TTC549 (cell line): ENCODE data around the gene NPEPPS.
"Not testable (repeated sequence)": the region's sequence is repeated elsewhere in the genome, so short reads cannot be mapped to it uniquely, and the experiment has no call there.

Experiments
- FAIRE-seq: peaks from 2 replicates; lab custom pipeline; 2012; peaks lifted over from hg19 to GRCh38; lab: Jason Lieb, UNC

Gene NPEPPS

DNA sequence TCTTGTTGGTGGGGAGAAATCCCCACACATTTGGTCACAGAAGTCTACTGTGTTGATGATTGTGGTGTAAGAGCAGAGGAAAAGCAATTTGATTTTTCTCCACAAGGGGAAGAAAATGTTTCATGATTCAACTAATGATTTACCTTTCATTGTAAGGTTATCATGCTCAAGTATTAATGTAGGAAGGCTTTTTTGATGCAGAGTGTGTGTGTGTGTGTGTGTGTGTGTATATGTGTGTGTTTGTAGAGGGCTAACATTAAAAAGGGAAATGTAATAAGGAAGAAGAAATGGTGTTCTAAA is 31.4 kb downstream of the NPEPPS start:
- FAIRE-seq, result peak; percentile 77

DNA sequence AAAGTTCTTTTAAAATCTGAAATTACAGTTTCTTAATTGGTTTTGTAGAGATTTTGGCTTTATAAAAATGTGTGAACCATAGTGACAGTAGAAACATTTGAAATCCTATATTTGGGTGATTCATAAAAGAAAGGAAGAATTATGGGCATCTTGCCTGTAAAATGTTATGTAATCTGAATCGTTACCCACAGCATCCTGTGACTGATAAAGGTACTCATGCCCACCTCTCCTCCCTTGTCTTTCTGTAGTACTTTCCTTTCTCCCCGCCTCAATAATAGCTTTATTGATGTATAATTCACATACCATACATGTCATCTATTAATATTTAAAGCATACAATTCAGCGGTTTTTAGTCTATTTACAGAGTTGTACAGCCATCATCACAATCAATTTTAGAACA is 36.4 kb downstream of the NPEPPS start:
- FAIRE-seq, result not testable (repeated sequence)

DNA sequence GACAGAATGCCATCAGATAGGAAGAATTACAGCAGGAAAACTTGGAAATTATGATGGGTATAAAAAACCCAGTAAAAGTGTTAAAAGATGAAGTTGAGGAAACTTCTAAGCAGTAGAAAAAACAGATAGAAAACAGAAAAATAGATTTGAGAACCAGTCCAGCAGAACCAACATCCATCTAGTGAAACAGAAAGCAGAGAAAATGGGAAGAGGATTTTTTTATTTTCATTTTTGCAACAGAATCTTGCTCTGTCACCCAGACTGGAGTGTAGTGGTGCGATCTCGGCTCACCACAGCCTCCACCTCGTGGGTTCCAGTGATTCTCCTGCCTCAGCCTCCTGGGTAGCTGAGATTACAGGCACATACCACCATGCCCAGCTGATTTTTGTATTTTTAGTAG is 41.7 kb downstream of the NPEPPS start:
- FAIRE-seq, result not testable (repeated sequence)

DNA sequence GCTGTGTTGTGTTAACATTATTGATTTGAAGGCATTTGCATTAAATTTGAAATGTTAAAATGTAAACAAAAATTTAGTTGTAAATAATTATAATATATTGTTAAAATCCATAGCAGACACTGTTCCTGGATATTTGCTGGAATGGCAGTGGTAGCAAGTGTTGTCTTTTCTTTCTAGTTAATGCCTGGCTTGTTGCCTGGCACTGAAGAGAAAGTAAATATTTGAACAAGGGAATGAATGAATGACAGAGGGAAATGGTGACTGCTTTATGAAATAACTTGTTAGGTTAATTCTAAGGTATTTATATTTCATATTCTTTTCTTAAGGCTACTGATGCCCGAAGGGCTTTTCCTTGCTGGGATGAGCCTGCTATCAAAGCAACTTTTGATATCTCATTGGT is 51.5 kb downstream of the NPEPPS start:
- FAIRE-seq, result peak; percentile 50

DNA sequence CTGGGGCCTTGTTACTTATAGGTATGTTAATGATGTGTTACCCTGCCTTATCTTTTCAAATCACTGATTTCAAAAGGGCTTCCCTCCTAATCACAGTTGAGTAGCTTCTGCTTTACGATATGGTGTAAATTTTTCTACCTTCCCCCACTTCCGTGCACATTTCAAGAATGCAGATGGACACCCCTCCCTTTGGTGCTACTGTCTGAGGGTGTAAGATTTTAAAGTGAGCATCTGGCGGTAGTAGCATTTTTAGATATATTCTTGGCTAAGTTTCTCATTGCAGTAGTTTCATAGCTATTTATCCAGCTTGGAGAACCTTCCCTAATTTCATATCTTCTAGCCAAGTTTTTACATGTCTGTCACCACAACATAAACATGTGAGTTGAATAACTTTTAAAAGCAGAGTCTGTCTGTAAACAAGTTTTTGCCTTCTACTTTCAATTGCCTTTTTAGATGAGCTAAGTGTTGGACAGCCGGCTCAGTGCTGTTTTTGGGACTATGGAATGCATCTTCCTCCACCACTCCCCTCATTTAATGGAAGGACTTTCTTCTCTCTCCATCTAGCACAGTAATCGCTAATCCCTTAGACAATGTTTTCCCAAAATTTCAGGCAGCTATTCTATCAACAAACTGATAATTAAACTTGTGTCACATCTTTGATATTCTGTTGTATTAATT is 55.6 kb downstream of the NPEPPS start:
- FAIRE-seq, result not testable (repeated sequence)

DNA sequence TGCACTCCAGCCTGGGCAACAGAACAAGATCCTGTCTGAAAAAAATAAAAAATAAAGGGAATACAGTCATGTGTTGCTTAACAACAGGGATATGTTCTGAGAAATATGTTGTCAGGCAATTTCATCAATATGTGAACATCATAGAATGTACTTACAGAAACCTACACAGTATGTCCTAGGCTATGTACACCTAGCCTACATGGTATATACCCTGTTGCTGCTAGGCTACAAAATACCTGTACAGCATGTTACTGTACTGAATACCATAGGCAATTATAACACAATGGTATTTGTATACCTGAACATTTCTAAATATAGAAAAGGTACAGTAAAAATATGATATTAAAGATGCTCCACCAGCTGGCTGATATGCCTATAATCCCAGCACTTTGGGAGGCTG is 62.6 kb downstream of the NPEPPS start:
- not testable (repeated sequence) for FAIRE-seq

DNA sequence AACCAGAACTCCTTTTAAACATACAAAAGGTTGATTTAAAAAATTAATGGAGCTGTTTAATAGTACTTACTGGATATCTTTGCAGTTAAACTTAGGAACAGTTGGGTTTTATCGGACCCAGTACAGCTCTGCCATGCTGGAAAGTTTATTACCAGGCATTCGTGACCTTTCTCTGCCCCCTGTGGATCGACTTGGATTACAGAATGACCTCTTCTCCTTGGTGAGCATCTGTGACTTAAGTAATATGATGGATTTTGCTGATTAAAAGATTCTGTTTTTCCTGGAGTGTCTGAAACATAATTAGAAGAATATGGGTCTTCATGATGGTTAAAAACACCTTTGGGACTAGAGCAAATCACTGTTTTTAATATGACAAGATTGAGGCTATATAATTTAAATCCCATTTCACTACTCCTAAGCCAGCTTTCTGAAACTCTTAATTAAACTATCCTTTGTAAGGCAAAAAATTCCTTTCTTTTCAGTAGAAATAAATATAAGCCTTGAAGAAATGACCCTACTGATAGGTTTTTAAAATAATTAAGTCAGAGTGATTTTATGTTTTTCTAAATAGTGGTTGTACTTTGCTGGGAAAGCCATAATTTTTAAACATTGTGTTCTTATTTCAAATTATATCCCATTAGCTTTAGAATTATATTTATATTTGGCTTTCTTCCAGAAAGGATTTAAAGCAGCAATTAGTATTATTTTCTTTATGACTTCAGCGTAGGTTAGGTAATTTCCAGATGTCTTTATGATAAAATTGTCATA is 73.1 kb downstream of the NPEPPS start:
- no peak for FAIRE-seq

DNA sequence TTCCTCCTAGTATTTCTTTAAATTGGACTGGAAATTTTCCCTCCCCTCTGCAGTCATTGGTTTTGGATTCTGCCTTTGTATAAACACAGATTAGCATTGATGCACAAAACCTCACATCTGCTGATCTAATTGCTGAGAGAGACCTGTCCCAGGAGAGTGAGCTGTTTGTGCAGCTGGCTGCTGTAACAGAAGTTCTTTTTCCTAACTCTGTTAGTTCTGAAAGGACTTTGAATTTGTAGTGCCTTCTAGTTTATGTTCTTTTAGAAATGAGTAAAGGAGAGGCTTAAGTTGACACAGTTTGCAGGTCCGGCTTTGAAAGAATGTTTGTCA is 73.7 kb downstream of the NPEPPS start:
- FAIRE-seq, result no peak

DNA sequence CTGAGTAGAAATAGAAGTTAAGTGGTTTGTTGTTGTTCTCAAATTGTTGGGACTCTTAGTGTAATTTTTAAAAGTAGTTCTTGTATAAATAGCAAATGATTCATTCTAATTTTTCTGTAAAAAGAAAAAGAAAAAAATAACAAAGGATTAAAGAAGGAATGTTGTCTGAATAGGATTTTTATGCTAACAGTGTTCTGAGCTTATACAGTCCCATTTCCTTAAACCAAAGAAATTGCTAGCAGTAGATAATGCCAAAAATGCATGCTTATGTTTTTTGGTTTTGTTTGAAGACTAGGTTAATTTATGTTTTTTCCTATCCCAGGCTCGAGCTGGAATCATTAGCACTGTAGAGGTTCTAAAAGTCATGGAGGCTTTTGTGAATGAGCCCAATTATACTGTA is 74.1 kb downstream of the NPEPPS start:
- FAIRE-seq, result no peak

DNA sequence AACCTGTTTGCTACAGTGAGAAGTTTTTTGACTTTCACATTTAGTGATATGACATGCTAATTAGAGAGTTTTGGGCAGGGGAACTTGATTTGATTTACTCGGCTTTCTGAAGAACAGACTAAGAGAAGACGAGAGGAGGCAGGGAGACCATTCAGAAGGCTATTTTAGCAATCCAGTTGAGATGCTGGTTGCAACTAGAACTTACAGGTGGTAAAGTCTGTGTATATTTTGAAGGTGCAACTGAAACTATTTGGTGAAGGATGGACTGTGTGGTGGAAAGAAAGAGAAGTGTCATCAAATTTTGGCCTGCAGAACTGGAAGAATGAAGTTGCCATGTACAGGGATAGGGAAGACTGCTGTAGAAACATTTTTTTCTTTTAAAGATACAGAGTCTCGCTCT is 76.6 kb downstream of the NPEPPS start:
- no peak for FAIRE-seq

DNA sequence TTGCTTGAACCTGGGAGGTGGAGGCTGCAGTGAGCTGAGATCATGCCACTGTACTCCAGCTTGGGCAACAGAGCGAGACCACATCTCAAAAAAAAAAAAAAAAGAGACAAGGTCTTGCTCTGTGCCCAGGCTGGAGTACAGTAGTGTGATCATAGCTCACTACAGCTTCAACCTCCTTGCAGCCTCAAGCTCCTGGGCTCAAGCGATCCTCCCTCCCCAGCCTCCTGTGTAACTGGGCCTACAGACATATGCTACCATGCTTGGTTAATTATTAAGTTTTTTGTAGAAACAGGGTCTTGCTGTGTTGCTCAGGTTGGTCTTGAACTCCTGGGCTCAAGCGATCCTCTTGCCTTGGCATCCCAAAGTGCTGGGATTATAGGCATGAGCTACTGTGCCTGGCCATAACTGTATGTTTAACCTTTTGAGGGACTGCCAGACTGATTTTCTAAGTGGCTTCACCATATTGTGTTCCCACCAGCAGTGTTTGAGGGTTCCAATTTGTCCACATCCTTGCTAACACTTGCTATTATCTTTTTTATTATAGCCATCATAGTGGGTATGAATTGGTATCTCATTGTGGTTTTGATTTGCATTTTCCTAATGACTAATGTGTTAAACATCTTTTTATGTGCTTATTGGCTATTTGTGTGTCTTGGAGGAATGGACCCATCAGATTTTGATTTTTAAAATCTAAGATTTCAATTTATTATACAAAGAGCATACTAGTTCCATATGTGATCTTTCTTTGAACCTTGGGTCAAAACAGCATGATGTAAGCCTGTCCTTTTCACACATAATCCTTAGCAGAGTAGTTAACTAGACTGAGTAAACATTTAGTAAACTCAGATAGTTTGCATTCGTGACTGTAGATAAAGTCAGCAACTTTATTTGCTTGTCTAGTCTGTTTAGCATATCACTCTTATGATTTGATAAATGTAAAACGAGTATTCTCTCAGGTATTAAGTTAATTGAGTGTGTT is 80.8 kb downstream of the NPEPPS start:
- no peak for FAIRE-seq

DNA sequence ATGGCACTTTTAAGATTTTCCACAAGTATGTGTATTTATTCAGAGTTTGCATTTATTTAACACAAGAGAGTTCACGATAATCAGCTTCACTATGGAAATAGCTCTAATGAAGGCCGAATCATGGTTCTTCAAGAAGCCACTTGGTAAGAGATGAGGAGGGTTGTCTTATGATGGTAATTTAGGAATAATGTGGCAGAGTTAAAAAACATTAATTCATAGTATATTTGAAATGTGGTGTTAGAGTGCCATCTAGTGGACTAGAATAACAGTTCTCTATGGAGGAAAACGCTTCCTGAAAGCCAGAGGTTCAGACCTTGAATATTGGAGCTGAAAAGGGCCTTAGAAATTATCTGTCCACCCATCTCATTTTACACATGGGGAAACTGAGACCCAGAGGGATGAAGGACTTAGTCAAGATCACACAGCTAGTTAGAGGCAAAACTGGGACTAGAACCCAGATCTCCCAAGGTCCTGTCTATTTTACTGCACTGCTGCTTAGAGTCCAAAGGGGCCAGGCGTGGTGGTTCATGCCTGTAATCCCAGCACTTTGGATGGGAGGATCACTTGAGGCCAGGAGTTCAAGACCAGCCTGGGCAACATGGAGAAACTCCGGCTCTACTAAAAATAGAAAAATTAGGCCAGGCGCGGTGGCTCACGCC is 85.0 kb downstream of the NPEPPS start:
- peak; percentile 65 for FAIRE-seq

DNA sequence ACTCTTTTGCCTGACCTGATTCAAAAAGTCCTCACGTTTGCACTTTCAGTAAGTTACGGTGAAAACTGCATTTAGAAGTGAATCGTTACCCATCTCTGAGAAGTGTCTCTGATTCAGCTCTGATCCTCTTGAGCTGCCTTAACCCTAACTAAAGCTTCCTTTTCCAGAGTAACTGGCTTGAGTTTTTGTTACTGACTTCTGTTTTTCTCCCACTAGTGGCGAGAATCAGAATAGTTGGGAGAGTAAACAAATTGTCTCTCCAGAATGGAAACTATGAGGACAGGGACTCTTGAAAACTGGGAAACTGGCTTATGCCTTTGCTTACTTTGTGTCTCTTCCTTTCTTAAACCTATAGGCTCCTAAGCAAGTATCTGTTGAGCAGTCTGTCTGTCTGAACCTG is 87.5 kb downstream of the NPEPPS start:
- peak; percentile 56 for FAIRE-seq

DNA sequence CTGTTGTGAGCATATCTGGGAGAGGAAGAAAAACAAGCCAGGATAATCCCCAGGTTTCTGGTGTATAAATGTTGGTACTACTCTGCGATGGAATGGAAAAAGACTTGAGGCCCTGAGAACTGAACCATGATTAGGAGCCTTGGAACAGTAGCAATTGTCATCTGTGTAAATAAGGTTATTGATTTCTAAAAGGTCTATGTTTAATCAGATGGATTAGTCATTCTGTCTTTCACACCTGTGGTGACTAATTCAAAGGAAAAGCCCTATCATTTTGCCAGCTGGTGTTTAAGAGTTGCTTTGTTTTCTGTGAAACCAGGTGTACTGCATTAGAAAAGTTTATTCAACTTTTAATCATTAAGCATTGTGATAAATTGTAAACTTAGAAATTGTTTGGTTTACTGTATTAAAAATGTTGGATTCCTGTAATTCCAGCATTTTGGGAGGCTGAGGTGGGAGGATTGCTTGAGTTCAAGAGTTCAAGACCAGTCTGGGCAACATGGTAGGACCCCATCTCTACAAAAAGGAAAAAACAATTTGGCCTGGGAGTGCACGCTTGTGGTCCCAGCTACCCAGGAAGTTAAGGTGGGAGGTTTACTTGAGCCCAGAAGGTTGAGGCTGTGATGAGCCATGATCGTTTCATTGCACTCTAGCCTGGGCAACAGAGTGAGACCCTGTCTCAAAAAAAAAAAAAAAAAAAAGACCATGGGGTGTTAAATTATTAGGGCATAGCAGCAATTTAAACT is 89.8 kb downstream of the NPEPPS start:
- no peak for FAIRE-seq

DNA sequence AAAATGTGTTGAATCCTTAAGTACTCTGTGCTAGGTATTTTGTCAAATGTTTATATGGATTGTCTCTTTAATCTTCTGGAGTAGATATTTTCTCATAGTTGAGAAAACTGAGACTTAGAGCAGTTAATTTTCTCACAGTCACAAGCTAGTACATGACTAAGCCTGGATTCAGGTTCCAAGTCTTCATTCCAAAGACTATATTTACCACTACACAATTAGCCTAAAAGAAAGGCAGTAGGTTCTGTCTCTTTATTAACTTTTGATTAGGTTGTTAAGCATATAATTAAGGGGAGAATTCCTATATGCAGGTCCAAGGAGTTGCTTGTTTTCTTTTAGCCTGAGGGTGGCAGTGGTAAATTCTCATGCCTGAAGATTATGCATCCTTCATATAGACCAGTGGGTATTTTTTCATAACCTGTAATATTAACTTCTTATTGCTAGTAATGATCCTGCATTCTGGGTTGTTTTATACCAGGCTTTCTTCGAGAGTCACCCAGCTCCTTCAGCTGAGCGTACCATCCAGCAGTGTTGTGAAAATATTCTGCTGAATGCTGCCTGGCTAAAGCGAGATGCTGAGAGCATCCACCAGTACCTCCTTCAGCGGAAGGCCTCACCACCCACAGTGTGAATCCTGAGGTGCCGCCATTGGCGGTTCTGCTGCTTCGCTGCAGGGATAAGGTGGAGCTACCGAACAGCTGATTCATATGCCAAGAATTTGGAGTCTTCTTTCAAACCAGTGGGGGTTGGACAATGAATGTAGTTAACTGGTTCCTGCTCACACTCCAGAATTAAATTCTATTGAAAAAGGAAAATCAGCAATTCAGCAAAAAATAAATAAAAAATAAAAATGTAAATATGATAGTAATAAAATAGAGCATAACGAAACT is 90.6 kb downstream of the NPEPPS start:
- FAIRE-seq, result no peak

DNA sequence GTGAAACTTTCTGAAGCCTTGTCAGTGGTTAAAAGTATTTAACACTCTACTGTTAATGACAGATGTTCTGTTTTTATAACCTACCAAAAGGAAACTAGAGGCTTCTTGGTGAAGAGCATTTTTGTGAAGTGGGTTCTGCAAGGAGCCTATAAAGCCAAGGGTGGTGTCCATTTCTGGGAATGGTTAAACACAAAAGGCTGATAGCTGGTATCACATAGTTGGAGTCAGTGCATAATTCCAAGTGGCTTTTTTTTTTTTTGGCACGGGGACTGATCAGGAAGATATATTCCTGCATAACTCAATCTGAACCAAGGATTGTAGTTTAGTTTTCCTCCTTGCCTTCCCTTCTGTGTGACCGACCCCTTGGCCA is 91.3 kb downstream of the NPEPPS start:
- no peak for FAIRE-seq

DNA sequence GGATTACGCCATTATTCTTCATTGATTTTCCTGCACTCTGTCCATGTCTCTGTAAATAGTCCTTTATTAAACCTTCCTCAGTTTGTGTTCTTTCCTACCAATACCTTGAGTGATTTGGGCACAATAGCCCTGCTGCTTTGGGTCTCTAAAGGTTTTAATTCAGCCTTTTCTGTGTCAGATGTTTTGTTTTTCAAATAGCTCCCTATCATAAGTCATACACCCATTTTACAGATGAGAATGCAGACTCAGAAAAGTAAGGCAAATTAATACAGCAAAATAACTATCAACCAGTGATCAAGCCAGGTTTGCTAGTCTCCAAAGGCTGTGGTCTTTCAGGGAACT is 93.8 kb downstream of the NPEPPS start:
- FAIRE-seq, result no peak

DNA sequence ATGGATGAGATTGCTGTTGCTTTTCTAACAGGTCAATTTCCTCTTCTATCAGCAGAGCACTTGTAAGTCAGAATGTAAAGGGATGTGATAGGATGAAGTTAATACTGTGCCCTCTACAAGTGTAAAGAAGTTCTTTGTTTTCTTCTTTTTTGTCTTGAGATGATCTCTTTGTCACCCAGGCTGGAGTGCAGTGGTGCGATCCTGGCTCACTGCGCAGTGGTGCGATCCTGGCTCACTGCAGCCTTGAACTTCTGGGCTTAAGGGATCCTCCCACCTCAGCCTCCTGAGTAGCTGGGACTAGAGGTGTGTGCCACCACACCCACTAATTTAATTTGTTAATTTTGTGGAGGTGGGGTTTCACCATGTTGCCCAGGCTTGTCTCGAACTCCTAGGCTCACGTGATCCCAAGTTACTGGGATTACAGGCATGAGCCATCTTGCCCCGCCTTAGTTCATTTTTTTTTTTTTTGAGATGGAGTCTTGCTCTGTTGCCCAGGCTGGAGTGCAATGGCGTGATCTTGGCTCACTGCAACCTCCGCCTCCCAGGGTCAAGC is 97.2 kb downstream of the NPEPPS start:
- no peak for FAIRE-seq

DNA sequence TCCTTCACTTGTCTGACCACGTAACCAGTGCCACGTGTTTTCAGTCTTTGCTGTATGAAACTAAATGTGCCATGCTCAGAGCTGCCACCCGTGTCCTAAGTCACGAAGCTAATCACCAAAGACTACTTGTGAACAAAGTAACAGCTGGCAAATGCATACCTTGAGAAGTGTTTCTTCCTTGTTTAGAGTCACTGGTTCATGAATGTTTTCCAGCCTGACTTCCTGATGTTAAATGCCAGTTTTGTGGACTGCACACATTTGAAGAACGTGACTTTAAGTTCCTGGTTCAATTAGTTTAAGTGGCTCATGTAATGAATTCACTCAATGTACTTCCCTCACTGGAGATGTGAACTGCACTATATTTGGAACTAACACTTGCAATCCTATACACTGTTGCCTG is 98.9 kb downstream of the NPEPPS start:
- no peak for FAIRE-seq

DNA sequence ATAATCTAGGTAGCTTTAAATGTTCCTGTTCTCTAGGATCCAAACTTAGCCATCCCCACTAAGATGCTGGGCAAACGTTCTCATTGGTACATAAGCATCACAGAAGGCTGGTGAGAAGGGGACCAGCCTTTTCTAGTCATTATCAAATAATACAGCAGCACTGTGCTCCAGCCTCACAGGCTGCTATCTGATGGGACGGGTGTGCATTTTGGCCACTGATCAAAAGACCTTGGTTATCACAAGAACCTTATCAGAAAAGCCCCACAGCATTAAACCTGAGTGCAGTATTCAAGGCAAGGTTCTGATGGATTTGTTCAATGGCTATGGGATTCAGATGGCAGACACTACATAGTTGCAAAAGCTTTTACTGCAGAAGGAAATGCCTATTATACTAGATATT is 99.7 kb downstream of the NPEPPS start:
- no peak for FAIRE-seq

DNA sequence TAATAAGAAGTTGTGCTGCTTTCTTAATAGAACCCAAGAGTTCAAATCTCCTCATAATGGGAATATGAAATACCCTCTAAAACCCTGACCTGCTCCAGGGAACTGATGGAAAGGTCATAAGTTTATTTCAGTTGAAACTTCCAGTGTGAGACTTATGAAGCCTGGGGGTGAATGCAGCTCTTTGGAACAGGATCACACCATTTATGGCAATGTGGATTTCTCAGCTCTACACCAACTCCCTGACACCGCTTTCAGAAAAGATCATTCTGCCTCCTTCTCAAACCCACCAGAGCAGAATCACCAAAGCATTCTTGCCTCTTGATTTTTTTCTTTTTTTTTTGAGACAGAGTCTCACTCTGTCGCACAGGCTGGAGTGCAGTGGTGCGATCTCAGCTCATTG is 102.1 kb downstream of the NPEPPS start:
- no peak for FAIRE-seq
